SK-N-SH treated with all-trans-retinoic acid at 6 μM for 48 hours (cell line): ENCODE data around the gene KRTAP20-1.

Source experiments
- ATAC-seq: fragments of 200-7000 bp; cut with Tn5 transposase; 3 replicates; pipeline ENCODE4 v1.9.1; 2020; ENCODE audit warnings: mild to moderate bottlenecking, moderate library complexity
- ARNTL ChIP-seq: fragments of 450-650 bp; formaldehyde crosslinking; IDR thresholded peaks from 2 replicates; pipeline ENCODE4 v1.5.0; 2020; ENCODE audit warnings: low read depth, mild to moderate bottlenecking, moderate library complexity, borderline replicate concordance
- BACH2 ChIP-seq: fragments of 250-450 bp; sonication (Bioruptor Pico); IDR thresholded peaks from 2 replicates; pipeline ENCODE4 v1.9.0; 2021; ENCODE audit warnings: mild to moderate bottlenecking, borderline replicate concordance
- CSDC2 ChIP-seq: fragments of 250-450 bp; sonication (Bioruptor Pico); IDR thresholded peaks from 2 replicates; pipeline ENCODE4 v1.5.0; 2020; ENCODE audit warnings: mild to moderate bottlenecking, moderate library complexity
- ESRRG ChIP-seq: fragments of 250-450 bp; sonication (Bioruptor Pico); IDR thresholded peaks from 2 replicates; pipeline ENCODE4 v1.6.1; 2021; ENCODE audit warnings: mild to moderate bottlenecking
- ISL1 ChIP-seq: fragments of 250-450 bp; sonication (Bioruptor Pico); IDR thresholded peaks from 2 replicates; pipeline ENCODE4 v2.1.2; 2022; ENCODE audit warnings: mild to moderate bottlenecking, moderate library complexity
- OSR1 ChIP-seq: fragments of 250-450 bp; sonication (Bioruptor Pico); IDR thresholded peaks from 2 replicates; pipeline ENCODE4 v1.8.0; 2022; ENCODE audit warnings: moderate library complexity, mild to moderate bottlenecking, inconsistent platforms
- PPARA ChIP-seq: fragments of 250-450 bp; sonication (Bioruptor Pico); IDR thresholded peaks from 2 replicates; pipeline ENCODE4 v1.5.0; 2020; ENCODE audit warnings: mild to moderate bottlenecking, borderline replicate concordance
- RARB ChIP-seq: fragments of 250-450 bp; sonication (Bioruptor Pico); IDR thresholded peaks from 2 replicates; pipeline ENCODE4 v1.8.0; 2021; ENCODE audit warnings: mild to moderate bottlenecking, moderate library complexity
- SNAI2 ChIP-seq: fragments of 250-450 bp; sonication (Bioruptor Pico); IDR thresholded peaks from 2 replicates; pipeline ENCODE4 v1.5.0; 2020; ENCODE audit warnings: mild to moderate bottlenecking, moderate library complexity
- TCF4 ChIP-seq: fragments of 250-450 bp; sonication (Bioruptor Pico); IDR thresholded peaks from 2 replicates; pipeline ENCODE4 v1.8.0; 2021; ENCODE audit warnings: mild to moderate bottlenecking, moderate library complexity, borderline replicate concordance
- TOX ChIP-seq: fragments of 250-450 bp; sonication (Bioruptor Pico); IDR thresholded peaks from 2 replicates; pipeline ENCODE4 v1.8.0; 2021; ENCODE audit warnings: mild to moderate bottlenecking, moderate library complexity, borderline replicate concordance
- ZC3H10 ChIP-seq: fragments of 250-450 bp; sonication (Bioruptor Pico); IDR thresholded peaks from 2 replicates; pipeline ENCODE4 v1.5.1; 2021; ENCODE audit warnings: mild to moderate bottlenecking, moderate library complexity
- ZFP3 ChIP-seq: fragments of 250-450 bp; sonication (Bioruptor Pico); IDR thresholded peaks from 2 replicates; pipeline ENCODE4 v1.5.0; 2020; ENCODE audit warnings: mild to moderate bottlenecking, moderate library complexity
- ZFP30 ChIP-seq: fragments of 450-650 bp; formaldehyde crosslinking; IDR thresholded peaks from 2 replicates; pipeline ENCODE4 v1.5.0; 2022; ENCODE audit warnings: mild to moderate bottlenecking, moderate library complexity
- ZNF565 ChIP-seq: fragments of 450-650 bp; formaldehyde crosslinking; conservative IDR thresholded peaks from 2 replicates; pipeline ENCODE4 v1.5.0; 2020; ENCODE audit warnings: low read depth, mild to moderate bottlenecking, moderate library complexity
- ZNF70 ChIP-seq: fragments of 450-650 bp; formaldehyde crosslinking; IDR thresholded peaks from 2 replicates; pipeline ENCODE4 v1.5.0; 2020; ENCODE audit warnings: mild to moderate bottlenecking, moderate library complexity
- ZNF8 ChIP-seq: fragments of 450-650 bp; formaldehyde crosslinking; IDR thresholded peaks from 2 replicates; pipeline ENCODE4 v1.5.0; 2020; ENCODE audit warnings: mild to moderate bottlenecking, moderate library complexity
- TF ChIP-seq, protein P1 (sequence below): fragments of 250-450 bp; sonication (Bioruptor Pico); IDR thresholded peaks from 2 replicates; pipeline ENCODE4 v1.5.1; 2021; ENCODE audit warnings: mild to moderate bottlenecking, moderate library complexity
- TF ChIP-seq, protein P2 (sequence below): fragments of 250-450 bp; sonication (Bioruptor Pico); IDR thresholded peaks from 2 replicates; pipeline ENCODE4 v1.5.1; 2020; ENCODE audit warnings: low read depth, mild to moderate bottlenecking, moderate library complexity
- TF ChIP-seq, protein P3 (sequence below): fragments of 250-450 bp; sonication (Bioruptor Pico); IDR thresholded peaks from 2 replicates; pipeline ENCODE4 v1.5.0; 2020; ENCODE audit warnings: mild to moderate bottlenecking, moderate library complexity
- TF ChIP-seq, protein P4 (sequence below): fragments of 250-450 bp; sonication (Bioruptor Pico); IDR thresholded peaks from 2 replicates; pipeline ENCODE4 v1.8.0; 2020; ENCODE audit warnings: mild to moderate bottlenecking, moderate library complexity, borderline replicate concordance
- TF ChIP-seq, protein P5 (sequence below): fragments of 250-450 bp; sonication (Bioruptor Pico); IDR thresholded peaks from 2 replicates; pipeline ENCODE4 v1.8.0; 2021; ENCODE audit warnings: low read depth, mild to moderate bottlenecking, moderate library complexity, borderline replicate concordance

The KRTAP20-1 gene

DNA sequence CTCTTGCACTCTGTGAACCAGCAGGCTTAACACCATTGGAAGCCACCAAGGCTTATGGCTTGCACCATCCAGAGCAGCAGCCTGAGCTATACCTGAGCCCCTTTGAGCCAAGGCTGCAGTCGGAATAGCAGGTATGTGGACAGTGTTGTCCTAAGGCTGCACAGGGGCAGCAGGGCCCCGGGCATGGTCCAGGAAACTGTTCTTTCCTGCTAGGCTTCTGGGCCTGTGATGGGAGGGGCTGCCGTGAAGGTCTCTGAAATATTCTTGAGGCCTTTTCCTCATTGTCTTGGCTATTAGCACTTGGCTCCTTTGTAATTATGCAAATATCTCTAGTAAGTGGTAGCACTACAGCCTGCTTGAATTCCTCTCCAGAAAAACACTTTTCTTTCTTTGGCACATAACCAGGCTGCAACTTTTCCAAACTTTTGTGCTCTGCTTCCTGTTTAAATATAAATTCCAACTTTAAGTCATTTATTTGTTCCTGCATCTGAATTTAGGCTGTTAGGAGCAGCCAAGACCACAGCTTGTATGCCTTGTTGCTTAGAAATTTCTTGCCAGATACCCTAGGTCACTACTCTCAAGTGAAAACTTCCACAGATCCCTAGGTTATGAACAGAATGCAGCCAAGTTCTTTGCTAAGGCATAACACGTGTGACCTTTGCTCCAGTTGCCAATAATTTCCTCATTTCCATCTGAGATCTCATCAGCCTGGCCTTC is 9.4 kb downstream of the KRTAP20-1 start:
- ATAC-seq = no peak
- TF ChIP-seq TOX (CRISPR knock-in tag) = no peak
- no peak for TF ChIP-seq ZNF8 (CRISPR knock-in tag)
- TF ChIP-seq, protein P1, sequence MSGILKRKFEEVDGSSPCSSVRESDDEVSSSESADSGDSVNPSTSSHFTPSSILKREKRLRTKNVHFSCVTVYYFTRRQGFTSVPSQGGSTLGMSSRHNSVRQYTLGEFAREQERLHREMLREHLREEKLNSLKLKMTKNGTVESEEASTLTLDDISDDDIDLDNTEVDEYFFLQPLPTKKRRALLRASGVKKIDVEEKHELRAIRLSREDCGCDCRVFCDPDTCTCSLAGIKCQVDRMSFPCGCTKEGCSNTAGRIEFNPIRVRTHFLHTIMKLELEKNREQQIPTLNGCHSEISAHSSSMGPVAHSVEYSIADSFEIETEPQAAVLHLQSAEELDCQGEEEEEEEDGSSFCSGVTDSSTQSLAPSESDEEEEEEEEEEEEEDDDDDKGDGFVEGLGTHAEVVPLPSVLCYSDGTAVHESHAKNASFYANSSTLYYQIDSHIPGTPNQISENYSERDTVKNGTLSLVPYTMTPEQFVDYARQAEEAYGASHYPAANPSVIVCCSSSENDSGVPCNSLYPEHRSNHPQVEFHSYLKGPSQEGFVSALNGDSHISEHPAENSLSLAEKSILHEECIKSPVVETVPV (CRISPR knock-in tag) = no peak
- TF ChIP-seq TCF4 (CRISPR knock-in tag) = no peak
- TF ChIP-seq, protein P2, sequence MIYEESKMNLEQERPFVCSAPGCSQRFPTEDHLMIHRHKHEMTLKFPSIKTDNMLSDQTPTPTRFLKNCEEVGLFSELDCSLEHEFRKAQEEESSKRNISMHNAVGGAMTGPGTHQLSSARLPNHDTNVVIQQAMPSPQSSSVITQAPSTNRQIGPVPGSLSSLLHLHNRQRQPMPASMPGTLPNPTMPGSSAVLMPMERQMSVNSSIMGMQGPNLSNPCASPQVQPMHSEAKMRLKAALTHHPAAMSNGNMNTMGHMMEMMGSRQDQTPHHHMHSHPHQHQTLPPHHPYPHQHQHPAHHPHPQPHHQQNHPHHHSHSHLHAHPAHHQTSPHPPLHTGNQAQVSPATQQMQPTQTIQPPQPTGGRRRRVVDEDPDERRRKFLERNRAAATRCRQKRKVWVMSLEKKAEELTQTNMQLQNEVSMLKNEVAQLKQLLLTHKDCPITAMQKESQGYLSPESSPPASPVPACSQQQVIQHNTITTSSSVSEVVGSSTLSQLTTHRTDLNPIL (CRISPR knock-in tag) = no peak
- no peak for TF ChIP-seq OSR1 (CRISPR knock-in tag)
- no peak for TF ChIP-seq PPARA (CRISPR knock-in tag)
- no peak for TF ChIP-seq ZNF565
- TF ChIP-seq ZFP30 (CRISPR knock-in tag) = no peak
- no peak for TF ChIP-seq BACH2
- TF ChIP-seq, protein P3, sequence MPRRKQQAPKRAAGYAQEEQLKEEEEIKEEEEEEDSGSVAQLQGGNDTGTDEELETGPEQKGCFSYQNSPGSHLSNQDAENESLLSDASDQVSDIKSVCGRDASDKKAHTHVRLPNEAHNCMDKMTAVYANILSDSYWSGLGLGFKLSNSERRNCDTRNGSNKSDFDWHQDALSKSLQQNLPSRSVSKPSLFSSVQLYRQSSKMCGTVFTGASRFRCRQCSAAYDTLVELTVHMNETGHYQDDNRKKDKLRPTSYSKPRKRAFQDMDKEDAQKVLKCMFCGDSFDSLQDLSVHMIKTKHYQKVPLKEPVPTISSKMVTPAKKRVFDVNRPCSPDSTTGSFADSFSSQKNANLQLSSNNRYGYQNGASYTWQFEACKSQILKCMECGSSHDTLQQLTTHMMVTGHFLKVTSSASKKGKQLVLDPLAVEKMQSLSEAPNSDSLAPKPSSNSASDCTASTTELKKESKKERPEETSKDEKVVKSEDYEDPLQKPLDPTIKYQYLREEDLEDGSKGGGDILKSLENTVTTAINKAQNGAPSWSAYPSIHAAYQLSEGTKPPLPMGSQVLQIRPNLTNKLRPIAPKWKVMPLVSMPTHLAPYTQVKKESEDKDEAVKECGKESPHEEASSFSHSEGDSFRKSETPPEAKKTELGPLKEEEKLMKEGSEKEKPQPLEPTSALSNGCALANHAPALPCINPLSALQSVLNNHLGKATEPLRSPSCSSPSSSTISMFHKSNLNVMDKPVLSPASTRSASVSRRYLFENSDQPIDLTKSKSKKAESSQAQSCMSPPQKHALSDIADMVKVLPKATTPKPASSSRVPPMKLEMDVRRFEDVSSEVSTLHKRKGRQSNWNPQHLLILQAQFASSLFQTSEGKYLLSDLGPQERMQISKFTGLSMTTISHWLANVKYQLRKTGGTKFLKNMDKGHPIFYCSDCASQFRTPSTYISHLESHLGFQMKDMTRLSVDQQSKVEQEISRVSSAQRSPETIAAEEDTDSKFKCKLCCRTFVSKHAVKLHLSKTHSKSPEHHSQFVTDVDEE (CRISPR knock-in tag) = no peak
- TF ChIP-seq ESRRG (CRISPR knock-in tag) = no peak
- TF ChIP-seq RARB = no peak
- TF ChIP-seq ARNTL (CRISPR knock-in tag) = no peak
- no peak for TF ChIP-seq CSDC2 (CRISPR knock-in tag)

DNA sequence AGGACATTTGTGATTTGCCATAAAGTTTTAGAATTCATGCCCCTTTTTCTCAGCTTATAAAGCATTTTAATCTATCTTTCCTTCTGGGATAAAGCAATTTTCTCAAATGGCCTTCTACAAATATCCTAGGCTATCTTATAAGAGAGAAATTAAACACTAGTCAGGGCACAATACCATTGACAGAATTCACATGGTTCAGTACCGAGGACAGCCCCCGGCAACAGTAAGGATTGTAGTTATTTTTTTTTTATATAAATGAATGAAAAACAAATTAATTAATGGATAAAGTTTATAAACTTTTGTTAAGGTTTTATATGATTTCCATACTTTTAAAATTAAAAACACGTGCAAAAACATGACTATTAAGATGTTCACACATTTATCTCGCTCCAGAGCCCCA is 11.9 kb downstream of the KRTAP20-1 start:
- no peak for ATAC-seq
- TF ChIP-seq ZNF70 (CRISPR knock-in tag) (no peak), SNAI2 (CRISPR knock-in tag) (no peak), ISL1 (CRISPR knock-in tag) (no peak), ZFP30 (CRISPR knock-in tag) (no peak), OSR1 (CRISPR knock-in tag) (no peak), TOX (CRISPR knock-in tag) (no peak), ARNTL (CRISPR knock-in tag) (no peak), RARB (no peak), ZC3H10 (no peak), TCF4 (CRISPR knock-in tag) (no peak), ZNF565 (no peak), CSDC2 (CRISPR knock-in tag) (no peak), ZNF8 (CRISPR knock-in tag) (no peak), ZFP3 (CRISPR knock-in tag) (no peak)
- TF ChIP-seq, protein P4, sequence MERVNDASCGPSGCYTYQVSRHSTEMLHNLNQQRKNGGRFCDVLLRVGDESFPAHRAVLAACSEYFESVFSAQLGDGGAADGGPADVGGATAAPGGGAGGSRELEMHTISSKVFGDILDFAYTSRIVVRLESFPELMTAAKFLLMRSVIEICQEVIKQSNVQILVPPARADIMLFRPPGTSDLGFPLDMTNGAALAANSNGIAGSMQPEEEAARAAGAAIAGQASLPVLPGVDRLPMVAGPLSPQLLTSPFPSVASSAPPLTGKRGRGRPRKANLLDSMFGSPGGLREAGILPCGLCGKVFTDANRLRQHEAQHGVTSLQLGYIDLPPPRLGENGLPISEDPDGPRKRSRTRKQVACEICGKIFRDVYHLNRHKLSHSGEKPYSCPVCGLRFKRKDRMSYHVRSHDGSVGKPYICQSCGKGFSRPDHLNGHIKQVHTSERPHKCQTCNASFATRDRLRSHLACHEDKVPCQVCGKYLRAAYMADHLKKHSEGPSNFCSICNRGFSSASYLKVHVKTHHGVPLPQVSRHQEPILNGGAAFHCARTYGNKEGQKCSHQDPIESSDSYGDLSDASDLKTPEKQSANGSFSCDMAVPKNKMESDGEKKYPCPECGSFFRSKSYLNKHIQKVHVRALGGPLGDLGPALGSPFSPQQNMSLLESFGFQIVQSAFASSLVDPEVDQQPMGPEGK (CRISPR knock-in tag) = no peak
- TF ChIP-seq, protein P3 (CRISPR knock-in tag) = no peak
- TF ChIP-seq, protein P5, sequence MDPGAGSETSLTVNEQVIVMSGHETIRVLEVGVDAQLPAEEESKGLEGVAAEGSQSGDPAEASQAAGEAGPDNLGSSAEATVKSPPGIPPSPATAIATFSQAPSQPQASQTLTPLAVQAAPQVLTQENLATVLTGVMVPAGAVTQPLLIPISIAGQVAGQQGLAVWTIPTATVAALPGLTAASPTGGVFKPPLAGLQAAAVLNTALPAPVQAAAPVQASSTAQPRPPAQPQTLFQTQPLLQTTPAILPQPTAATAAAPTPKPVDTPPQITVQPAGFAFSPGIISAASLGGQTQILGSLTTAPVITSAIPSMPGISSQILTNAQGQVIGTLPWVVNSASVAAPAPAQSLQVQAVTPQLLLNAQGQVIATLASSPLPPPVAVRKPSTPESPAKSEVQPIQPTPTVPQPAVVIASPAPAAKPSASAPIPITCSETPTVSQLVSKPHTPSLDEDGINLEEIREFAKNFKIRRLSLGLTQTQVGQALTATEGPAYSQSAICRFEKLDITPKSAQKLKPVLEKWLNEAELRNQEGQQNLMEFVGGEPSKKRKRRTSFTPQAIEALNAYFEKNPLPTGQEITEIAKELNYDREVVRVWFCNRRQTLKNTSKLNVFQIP (CRISPR knock-in tag) = no peak
